A673 (cell line): ENCODE data around the gene CFAP99. TPM values are rescaled to one million over a fixed set of nuclear protein-coding genes. Genes with fewer than 3 reads are reported as not detected.

Experiments used
- BruUV-seq: library from RNA; stranded (reverse); fragments of 400-500 nt; replicated peaks from 2 replicates; lab custom pipeline; 2021; lab: Mats Ljungman, UMichigan
- CTCF ChIA-PET: fragments of 300-600 bp; sonication (Branson Sonifier 250); formaldehyde crosslinking; loops from one replicate; lab custom pipeline; 2022; ENCODE audit warnings: antibody characterized with exemption; lab: Charles Lee
- POLR2A ChIA-PET: fragments of 300-600 bp; sonication (Branson Sonifier 250); formaldehyde crosslinking; loops from one replicate; lab custom pipeline; 2022; ENCODE audit warnings: antibody characterized with exemption; ENCODE audit not compliant: low non-redundant PET; lab: Charles Lee
- DNase-seq: peaks from one replicate; pipeline ENCODE4 v3.0.0-alpha.2; 2015; ENCODE audit warnings: low spot score
- H3K27ac ChIP-seq: fragments of 200-600 bp; sonication (generic); 2 replicates; pipeline ENCODE4 v1.5.1; 2016; ENCODE audit warnings: mixed run types, low read depth, mild to moderate bottlenecking, mixed read lengths, antibody characterized with exemption, low read length; ENCODE audit not compliant: poor library complexity, severe bottlenecking
- H3K27me3 ChIP-seq: fragments of 200-600 bp; sonication (generic); replicated peaks from 2 replicates; pipeline ENCODE4 v1.6.1; 2017; ENCODE audit warnings: mixed run types, low read depth, mild to moderate bottlenecking, mixed read lengths, antibody characterized with exemption, low read length; ENCODE audit not compliant: insufficient read depth, poor library complexity
- H3K36me3 ChIP-seq: fragments of 200-600 bp; sonication (generic); 2 replicates; pipeline ENCODE4 v1.6.1; 2016; ENCODE audit warnings: mixed run types, mild to moderate bottlenecking, mixed read lengths, antibody characterized with exemption, low read length; ENCODE audit not compliant: insufficient read depth, poor library complexity, severe bottlenecking
- H3K4me1 ChIP-seq: fragments of 200-600 bp; sonication (generic); 2 replicates; pipeline ENCODE4 v1.6.1; 2017; ENCODE audit warnings: mixed run types, mild to moderate bottlenecking, mixed read lengths, antibody characterized with exemption, low read length; ENCODE audit not compliant: insufficient read depth, poor library complexity, severe bottlenecking
- H3K4me3 ChIP-seq: fragments of 200-600 bp; sonication (generic); 2 replicates; pipeline ENCODE4 v1.5.1; 2016; ENCODE audit warnings: low read depth, mixed run types, mild to moderate bottlenecking, mixed read lengths, low read length; ENCODE audit not compliant: poor library complexity, severe bottlenecking
- H3K9me3 ChIP-seq: fragments of 200-600 bp; sonication (generic); 2 replicates; pipeline ENCODE4 v1.6.1; 2016; ENCODE audit warnings: mixed run types, low read depth, mild to moderate bottlenecking, mixed read lengths, antibody characterized with exemption, low read length; ENCODE audit not compliant: poor library complexity, severe bottlenecking
- EZH2 ChIP-seq: fragments of 200-600 bp; sonication (generic); IDR thresholded peaks from 2 replicates; pipeline ENCODE4 v1.6.1; 2017; ENCODE audit warnings: borderline replicate concordance, low read depth, mild to moderate bottlenecking, mixed read lengths, antibody characterized with exemption, low read length; ENCODE audit not compliant: poor library complexity, severe bottlenecking
- intact Hi-C: fragments of 100-400 bp; cut with micrococcal nuclease; formaldehyde crosslinking; loops from one replicate; pipeline ENCODE4 v1.10.0; 2022; ENCODE audit not compliant: unreplicated experiment
- total RNA-seq: library from RNA; stranded (reverse); gene quantifications from 2 replicates; pipeline ENCODE4 v1.2.3, GENCODE V29; 2021
- TF ChIP-seq, protein P1 (sequence below): fragments of 300-800, 200-600 bp; sonication (generic); conservative IDR thresholded peaks from 2 replicates; pipeline ENCODE4 v1.5.1; 2017; ENCODE audit warnings: low read depth, mild to moderate bottlenecking, antibody characterized with exemption, low read length, moderate library complexity, mixed read lengths

CFAP99 gene
- total RNA-seq, 1 experiment from 2014 or later: not detected

DNA sequence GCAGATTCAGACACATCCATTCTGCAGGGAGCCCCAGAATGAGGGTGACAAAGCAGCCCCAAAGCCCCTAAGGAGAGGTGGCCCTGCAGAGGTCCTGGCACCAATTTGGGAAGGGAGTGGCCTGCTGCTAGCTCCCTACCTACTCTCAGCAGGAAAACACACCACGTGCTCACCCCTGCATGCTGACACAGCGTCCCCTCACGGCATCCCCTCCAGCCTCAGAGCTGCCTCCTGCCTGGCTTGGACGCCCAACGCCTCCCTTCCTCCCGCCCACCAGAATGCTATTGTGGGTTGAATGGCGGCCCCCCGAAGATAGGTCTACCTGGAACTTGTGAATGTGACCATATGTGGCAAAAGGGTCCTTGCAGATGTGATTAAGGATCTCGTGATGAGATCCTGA, 29.1 kb upstream of the CFAP99 start:
- H3K36me3 ChIP-seq: no peaks in the 10 kb centered on the region
- H3K27me3 ChIP-seq: no peaks in the 10 kb centered on the region
- ChIA-PET CTCF (no interaction called here), POLR2A (no interaction called here)
- TF ChIP-seq, protein P1, sequence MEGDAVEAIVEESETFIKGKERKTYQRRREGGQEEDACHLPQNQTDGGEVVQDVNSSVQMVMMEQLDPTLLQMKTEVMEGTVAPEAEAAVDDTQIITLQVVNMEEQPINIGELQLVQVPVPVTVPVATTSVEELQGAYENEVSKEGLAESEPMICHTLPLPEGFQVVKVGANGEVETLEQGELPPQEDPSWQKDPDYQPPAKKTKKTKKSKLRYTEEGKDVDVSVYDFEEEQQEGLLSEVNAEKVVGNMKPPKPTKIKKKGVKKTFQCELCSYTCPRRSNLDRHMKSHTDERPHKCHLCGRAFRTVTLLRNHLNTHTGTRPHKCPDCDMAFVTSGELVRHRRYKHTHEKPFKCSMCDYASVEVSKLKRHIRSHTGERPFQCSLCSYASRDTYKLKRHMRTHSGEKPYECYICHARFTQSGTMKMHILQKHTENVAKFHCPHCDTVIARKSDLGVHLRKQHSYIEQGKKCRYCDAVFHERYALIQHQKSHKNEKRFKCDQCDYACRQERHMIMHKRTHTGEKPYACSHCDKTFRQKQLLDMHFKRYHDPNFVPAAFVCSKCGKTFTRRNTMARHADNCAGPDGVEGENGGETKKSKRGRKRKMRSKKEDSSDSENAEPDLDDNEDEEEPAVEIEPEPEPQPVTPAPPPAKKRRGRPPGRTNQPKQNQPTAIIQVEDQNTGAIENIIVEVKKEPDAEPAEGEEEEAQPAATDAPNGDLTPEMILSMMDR: no peak
- intact Hi-C loops: no loop called here
- BruUV-seq: no TSS peak
- DNase-seq: no peak
- H3K27ac ChIP-seq: no peak overlapping the region
- H3K4me3 ChIP-seq: no peak overlapping the region
- peaks cover 34% of the 10 kb centered on the region for H3K4me1 ChIP-seq
- no peaks in the 10 kb centered on the region for H3K9me3 ChIP-seq

- no TSS peak for BruUV-seq
- POLR2A ChIA-PET: no interaction called here
- Histone ChIP-seq H3K4me3 (no peak overlapping the region), H3K27ac (no peak overlapping the region), H3K4me1 (peaks cover 34% of the 10 kb centered on the region), H3K9me3 (no peaks in the 10 kb centered on the region), H3K36me3 (no peaks in the 10 kb centered on the region), H3K27me3 (no peaks in the 10 kb centered on the region)
- CTCF ChIA-PET: no interaction called here
- intact Hi-C loops: no loop called here
- TF ChIP-seq EZH2: no peak
- TF ChIP-seq, protein P1: no peak
- no peak for DNase-seq
These were observed 28.6 kb upstream of the CFAP99 start for GRCh38 chr4:2390146-2390545.

- no peak overlapping the region for H3K27ac ChIP-seq
- no peaks in the 10 kb centered on the region for H3K36me3 ChIP-seq
- DNase-seq: no peak
- BruUV-seq: no TSS peak
- H3K4me1 ChIP-seq: peaks cover 34% of the 10 kb centered on the region
- TF ChIP-seq, protein P1: no peak
- TF ChIP-seq EZH2: no peak
- ChIA-PET POLR2A (no interaction called here), CTCF (interaction anchor here (0.6 kb wide), 1 partner anchor 37 kb away, joined by 5 read pairs; no protein-coding TSS in a partner anchor)
- H3K4me3 ChIP-seq: no peak overlapping the region
- intact Hi-C loops: no loop called here
- no peaks in the 10 kb centered on the region for H3K27me3 ChIP-seq
- no peaks in the 10 kb centered on the region for H3K9me3 ChIP-seq
These were observed 27.9 kb upstream of the CFAP99 start for GRCh38 chr4:2390784-2391421.
